Measurements from ENCODE around the gene NCEH1. TPM values are rescaled to one million over a fixed set of nuclear protein-coding genes. Genes with fewer than 3 reads are reported as not detected.

Gene NCEH1
- total and polyA plus RNA-seq, 2 of the 4 experiments (the other 2 are of a cell fraction): 22.3 to 23.3 TPM

- Histone ChIP-seq H3K9me1 (ENCODE audit: insufficient read depth, low read length) (no peaks in the 10 kb centered on the region), H2AK9ac (replicated peaks; ENCODE audit: low read depth, low read length, poor library complexity) (no peak overlapping the region), H2BK120ac (ENCODE audit: low read depth, low read length) (no peak overlapping the region), H2BK20ac (ENCODE audit: low read depth, low read length) (no peak overlapping the region), H4K5ac (ENCODE audit: low read depth, low read length) (no peak overlapping the region), H3K4me1 (ENCODE audit: control insufficient read depth, insufficient read depth, low read length) (no peaks in the 10 kb centered on the region; the same call in 1 of the 2 replicates), H3K14ac (replicated peaks; ENCODE audit: low read depth, low read length) (no peak overlapping the region), H3K56ac (ENCODE audit: extremely low read depth, insufficient read depth, low read length) (no peak overlapping the region), H3K23ac (ENCODE audit: low read depth, low read length) (no peak overlapping the region), H2BK15ac (ENCODE audit: low read depth, low read length) (no peak overlapping the region), H3K4me3 (ENCODE audit: insufficient read depth, low read depth, low read length) (no peak overlapping the region), H3K36me3 (ENCODE audit: control insufficient read depth, insufficient read depth, low read length) (no peaks in the 10 kb centered on the region), H3K27me3 (ENCODE audit: control insufficient read depth, insufficient read depth, low read length) (no peaks in the 10 kb centered on the region), H4K20me1 (ENCODE audit: insufficient read depth, low read length) (no peaks in the 10 kb centered on the region), H2BK5ac (ENCODE audit: low read depth, low read length, poor library complexity, severe bottlenecking) (no peak overlapping the region), H4K8ac (ENCODE audit: low read depth in 2 of 2, low read length in 2 of 2) (no peak overlapping the region), H3K9me3 (ENCODE audit: control insufficient read depth, insufficient read depth, low read length) (peaks cover 6% of the 10 kb centered on the region; the same call in 1 of the 2 replicates), H3K27ac (ENCODE audit: insufficient read depth, low read length) (no peak overlapping the region), H2AK5ac (ENCODE audit: low read depth, low read length) (no peak overlapping the region), H3K4me2 (ENCODE audit: low read depth, low read length) (no peak overlapping the region), H3K18ac (ENCODE audit: low read depth, low read length) (no peak overlapping the region), H2AFZ (replicated peaks; ENCODE audit: low read length, poor library complexity) (no peak overlapping the region), H3K9ac (ENCODE audit: low read depth, low read length) (no peak overlapping the region), H3K4ac (ENCODE audit: low read depth, low read length) (no peak overlapping the region), H3K79me1 (ENCODE audit: low read depth in 1 of 2, low read length in 2 of 2) (no peaks in the 10 kb centered on the region), H4K91ac (ENCODE audit: insufficient read depth, low read depth, low read length) (no peak overlapping the region)
- ATAC-seq (ENCODE audit: low read depth): no peak
- dilution Hi-C loops (cut with HindIII; ENCODE audit: low sequenced_read_pairs, unreplicated experiment) (no loop called here), intact Hi-C loops (cut with micrococcal nuclease) (no loop called here), in situ Hi-C loops (cut with MboI; ENCODE audit: low sequenced_read_pairs) (no loop called here)
- POLR2A ChIA-PET (ENCODE audit: unreplicated experiment): no interaction called here
- 60% methylated on average over 1 of the region's 2 CpGs; no CpG with 5 or more reads in 1 of the 2 experiments for WGBS, 2 experiments (ENCODE audit: extremely low coverage in 2 of 2, insufficient read length in 1 of 2)
- no TSS peak for BruUV-seq (replicated peaks)
- DNase-seq: no peak
- TF ChIP-seq CEBPB (IDR thresholded peaks at IDR 0.05; ENCODE audit: low read depth, low read length): no peak
- no peak for TF ChIP-seq MAZ (IDR thresholded peaks at IDR 0.05; ENCODE audit: borderline replicate concordance, low read depth, low read length)
- no peak for TF ChIP-seq FOS (IDR thresholded peaks at IDR 0.05; ENCODE audit: low read depth, low read length)
- no peak for TF ChIP-seq CTCF (conservative IDR thresholded peaks at IDR 0.05; ENCODE audit: low read depth, low read length)
- TF ChIP-seq BHLHE40 (IDR thresholded peaks at IDR 0.05; ENCODE audit: low read depth, low read length): no peak
- no peak for TF ChIP-seq RAD21 (IDR thresholded peaks at IDR 0.05; ENCODE audit: low read length)
- TF ChIP-seq RFX5 (IDR thresholded peaks at IDR 0.05; ENCODE audit: low read depth, low read length): no peak
- no peak for TF ChIP-seq ELK1 (IDR thresholded peaks at IDR 0.05; ENCODE audit: borderline replicate concordance, low read depth, low read length)
- CTCF ChIA-PET: no interaction called here
Observed at GRCh38 chr3:172613845-172614244, 97.0 kb downstream of the NCEH1 start.

Data from IMR-90 (cell line).